Embryonic facial prominence (tissue), 1 donor: Measurements from ENCODE around the gene KLHL3.

ENCODE experiments used
- DNase-seq: peaks from one replicate; pipeline ENCODE4 v3.0.0-alpha.2; 2016; ENCODE audit errors: extremely low spot score

Gene KLHL3

DNA sequence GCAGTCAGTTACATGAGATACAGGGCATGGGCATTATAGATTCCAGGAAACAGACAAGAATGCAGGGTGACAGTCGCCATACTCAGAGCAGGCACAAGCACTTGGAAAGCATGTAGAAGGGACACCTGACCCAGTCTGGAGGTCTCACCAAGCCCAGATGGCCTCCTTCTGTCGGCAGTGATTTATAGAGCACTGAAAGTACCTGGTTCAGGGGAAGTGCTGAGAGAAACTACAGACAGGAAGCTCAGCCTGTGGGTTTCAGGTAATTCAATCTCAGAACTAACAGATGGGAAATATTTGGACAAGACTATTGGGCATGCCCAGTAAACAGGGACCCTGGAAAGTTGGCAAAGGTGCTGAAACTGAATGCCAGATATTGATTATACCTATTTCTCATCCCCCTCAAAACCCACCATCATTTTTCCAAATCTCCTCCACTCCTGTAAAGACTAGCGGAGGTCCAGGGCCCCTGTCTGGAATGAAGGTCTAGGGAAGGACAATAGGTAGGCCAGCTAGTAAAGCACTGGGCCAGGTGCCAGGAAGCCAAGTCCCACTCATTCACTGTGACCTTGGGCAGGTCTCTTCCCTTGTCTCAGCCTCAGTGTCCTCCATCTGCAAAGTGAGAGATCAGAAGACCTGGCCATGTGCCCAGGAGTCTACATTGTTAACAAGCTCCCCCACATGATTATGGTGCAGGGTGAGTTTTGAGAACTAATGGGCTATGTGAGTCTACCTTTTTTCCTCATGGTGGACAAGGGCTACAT is 26.9 kb downstream of the KLHL3 start:
- no peak for DNase-seq

DNA sequence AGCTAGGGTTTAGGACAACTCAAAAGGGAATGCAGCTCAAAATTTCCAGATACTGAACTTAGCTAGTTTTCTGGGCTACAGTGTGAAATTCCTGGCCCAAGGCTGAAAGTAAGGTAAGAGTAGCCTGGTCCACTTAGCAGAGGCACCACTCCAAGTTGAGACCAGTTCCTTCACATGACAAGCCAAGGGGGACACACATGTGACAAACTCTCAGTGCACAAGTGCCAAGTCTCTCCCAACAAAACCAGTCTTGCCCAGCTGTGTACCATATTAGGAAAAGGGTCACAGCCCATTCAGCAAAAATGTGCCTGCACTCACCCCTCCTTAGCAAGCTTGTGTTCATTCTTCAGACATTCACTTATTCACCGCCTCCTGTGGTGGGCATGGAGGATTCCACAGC is 27.8 kb downstream of the KLHL3 start:
- no peak for DNase-seq

DNA sequence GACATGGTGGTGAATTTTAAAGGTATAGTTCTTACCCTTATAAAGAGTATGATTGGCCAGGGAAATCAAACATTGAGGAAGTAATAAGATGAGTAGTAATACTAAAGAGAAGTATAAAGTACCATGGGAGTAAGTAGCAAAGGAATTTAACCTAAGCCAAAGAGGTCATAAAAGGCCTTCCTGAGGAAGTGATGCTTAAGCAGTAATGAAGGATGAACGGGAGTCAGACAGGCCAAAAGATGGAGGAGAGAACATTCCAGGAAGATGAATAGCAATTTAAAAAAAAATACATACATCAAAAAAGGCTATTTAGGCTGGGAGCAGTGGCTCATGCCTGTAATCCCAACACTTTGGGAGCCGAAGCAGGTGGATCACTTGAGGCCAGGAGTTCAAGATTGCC is 29.0 kb downstream of the KLHL3 start:
- DNase-seq, result no peak

GRCh38 chr5:137705106-137705505 is 30.8 kb downstream of the KLHL3 start:
- DNase-seq, result no peak

DNA sequence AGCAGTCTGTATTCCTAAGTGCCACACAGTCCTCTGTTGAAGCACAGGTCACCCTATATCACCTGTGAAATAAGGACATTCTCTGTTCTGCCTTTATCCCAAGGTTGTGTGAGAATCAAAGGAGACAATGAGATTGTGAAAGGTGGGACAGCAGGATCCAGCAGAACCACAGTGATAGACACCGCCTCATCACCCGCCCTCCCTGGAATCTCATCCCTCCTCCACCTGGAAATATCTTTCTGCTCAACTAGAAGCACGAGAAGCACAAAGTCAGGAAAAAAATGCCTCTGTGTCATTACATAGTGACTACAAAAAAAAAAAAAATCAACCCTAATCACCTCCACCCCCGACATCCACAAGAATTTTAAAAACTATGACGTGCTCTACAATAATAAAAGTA is 32.3 kb downstream of the KLHL3 start:
- DNase-seq, result no peak

- no peak for DNase-seq
These were observed 35.6 kb downstream of the KLHL3 start for GRCh38 chr5:137700282-137700680.

DNA sequence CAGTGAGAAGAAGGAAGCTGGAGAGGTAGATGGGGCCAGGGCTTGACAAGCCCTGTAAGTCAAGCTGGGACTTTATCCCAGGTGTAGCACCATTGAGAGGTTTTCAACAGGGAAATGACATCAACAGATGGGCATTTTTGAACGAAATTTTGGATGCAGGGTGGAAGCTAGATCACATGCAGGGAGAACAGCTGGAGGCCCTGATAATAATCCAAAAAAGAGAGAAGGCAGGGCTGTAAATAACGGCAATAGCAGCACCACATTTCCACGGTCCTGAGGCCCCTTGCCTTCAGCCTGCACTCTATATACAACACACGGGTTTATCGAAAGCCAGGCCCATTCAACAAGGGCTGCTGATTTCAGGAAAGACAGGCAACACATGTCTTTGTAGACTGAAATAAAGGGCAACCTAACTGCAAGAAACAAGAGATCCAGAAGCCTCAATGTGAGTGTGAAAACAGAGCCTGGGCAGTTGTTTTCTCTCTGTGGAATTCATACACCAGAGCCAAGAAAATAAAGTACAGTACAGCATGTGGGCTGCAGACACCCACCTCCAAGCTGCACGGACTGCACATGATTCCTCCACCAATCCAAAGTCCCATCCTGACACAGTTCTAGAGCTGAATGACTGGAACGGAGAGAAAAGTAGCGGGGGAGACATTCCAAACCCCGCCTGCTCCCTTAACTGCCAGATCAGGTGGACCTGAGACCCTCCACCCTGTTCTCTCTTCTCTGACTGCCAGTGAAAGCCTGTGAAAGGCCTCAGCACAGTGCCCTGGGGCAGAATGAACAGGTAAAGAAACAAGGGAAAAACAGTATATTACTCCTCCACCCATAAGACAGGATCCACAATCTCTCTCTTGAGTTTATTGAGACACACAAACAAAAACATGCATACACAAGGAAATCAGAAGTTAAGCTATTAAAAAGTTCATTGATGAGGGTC is 36.3 kb downstream of the KLHL3 start:
- no peak for DNase-seq

GRCh38 chr5:137696481-137696880 is 39.4 kb downstream of the KLHL3 start:
- no peak for DNase-seq

- no peak for DNase-seq
These were observed 40.0 kb downstream of the KLHL3 start for GRCh38 chr5:137695651-137696428.

DNA sequence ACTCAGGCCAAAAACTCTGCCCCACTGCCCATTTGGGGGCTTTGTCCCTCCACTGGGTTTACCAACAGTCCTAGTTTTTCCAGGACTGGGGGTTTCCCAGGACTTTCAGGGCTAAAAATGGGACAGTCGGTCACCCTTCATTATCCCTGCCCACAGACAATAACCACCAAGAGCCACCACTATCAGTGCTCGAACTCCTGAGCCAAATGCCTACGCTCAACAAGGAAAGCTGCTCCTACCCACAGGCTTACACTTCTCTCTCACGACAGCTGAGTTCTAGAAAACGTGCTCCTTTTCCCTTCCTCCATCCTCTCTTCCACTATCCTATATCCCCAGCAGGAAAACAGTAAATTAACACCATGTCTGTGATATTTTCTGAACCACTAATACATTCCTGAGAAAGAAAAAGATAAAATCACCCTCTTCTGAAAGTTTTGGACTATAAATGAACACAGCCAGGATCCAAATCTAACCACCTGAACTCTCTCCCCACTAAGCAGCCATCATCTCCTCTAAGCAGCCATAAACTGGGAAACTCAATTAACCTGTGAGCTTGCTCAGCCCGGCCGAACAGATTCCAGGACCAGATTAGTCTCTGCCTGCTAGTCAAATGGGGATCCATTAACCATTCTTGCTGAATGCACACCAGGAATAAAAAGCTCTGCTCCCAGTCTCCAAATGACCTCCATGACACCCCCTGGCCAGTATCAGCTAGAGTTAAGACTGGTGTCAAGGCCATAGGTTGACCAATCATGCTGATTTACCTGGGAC is 41.8 kb downstream of the KLHL3 start:
- DNase-seq, result no peak

GRCh38 chr5:137693307-137693950 is 42.5 kb downstream of the KLHL3 start:
- DNase-seq, result no peak

- no peak for DNase-seq
These were observed 46.6 kb downstream of the KLHL3 start for GRCh38 chr5:137689306-137689705.

DNA sequence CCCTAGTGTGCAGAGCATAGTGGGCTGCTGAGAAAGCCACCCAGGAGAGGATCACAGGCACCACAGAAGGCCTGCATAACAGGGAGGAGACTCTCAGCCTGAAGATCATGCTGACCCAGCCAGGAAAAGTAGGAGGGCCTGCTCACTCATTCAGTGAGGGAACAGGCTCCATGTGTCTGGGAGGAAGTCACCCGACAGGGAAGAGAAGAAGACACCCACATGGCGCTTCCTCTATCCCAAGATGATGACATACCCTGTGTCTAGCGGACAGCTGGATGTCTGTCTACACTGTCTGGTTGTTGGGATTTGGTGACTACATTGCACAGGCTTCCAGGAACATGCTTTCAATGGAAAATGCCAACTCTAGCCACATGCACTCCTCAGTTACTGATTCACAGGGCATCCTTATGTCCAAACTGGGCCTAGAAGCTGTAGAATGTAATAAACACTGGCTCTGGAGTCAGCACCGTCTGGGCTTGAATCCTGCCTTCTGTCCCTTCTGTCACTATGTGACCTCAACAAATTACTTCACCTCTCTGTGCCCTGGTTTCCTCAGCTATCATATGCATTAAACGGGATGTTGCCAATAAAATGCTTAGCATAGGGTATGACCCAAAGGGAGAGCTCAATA is 47.6 kb downstream of the KLHL3 start:
- DNase-seq, result no peak

DNA sequence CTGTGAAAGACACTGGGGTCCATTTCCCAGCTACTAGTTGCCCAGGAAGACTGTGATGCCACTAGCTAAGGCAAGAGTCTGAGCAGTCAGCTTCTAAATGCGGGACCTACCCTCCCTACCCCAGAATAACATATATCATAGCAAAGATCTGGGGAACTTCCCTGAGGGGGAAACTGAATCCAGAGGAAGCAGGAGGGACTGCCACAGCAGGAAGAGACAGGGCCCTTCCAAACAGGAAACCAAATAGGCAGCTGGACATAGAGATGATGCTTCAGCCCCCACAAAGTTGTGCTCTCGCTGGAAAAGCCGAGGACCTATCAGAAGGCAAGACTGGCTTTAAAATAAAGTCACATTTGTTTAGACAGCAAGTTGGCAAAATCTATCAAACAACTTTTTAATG is 51.1 kb downstream of the KLHL3 start:
- no peak for DNase-seq

DNA sequence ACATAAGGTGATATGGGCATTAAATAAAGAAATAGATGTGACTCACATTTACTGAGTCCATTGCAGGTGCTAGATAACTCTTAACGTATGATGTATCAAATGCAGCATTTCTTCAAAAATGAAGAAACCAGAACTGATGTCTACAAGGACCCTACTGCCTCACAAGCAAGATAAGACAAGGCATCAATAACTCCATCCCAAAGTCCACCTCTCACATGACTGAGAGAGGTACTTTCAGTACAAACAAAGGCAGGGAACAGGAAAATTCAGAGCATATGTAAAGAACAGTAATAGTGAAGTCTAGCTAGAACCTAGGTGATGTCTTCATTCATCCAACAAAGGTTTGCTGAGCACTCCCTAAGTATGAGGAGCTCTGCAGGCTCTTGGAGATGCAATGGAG is 54.7 kb downstream of the KLHL3 start:
- no peak for DNase-seq

GRCh38 chr5:137679910-137680309 is 56.0 kb downstream of the KLHL3 start:
- no peak for DNase-seq

DNA sequence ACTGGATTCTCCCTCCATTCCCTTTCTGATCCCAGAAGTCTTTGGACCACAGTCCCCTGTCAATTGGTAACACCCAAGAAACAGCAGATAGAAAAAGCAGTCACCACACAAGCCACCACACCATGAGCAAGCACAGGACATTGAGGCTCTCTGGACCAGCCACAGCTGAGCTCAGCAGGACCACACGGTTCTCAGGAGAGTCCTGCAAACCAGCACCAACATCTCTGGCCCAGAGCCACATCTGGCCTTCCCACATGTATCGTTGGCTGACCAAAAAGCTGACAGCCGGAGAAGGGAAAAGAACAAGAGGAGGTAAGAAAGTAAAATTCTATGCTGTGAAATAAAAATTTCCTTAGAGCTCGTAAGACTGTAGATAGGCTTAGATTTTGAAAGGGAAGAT is 56.7 kb downstream of the KLHL3 start:
- no peak for DNase-seq

DNA sequence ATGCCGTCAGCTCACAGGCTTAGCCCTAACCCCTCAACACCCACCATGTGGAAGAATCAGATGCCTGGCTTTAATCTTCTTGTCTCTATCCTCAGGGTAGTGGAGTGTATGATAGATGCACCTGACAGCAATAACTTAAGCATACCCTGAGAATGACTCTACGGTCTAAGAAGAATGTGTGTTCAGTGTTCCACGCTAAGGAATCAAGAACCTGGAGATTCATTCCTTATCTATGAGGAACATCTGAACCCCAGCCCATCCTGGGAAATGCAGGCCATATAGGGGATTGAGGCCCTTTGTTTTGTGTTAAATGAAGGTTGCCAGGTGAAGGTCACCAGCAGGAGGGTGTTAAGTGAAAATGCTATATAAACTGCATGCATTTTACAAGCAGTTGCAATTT is 63.0 kb downstream of the KLHL3 start:
- no peak for DNase-seq

- no peak for DNase-seq
These were observed 63.9 kb downstream of the KLHL3 start for GRCh38 chr5:137672001-137672400.

- DNase-seq, result no peak
These were observed 66.1 kb downstream of the KLHL3 start for GRCh38 chr5:137669811-137670210.
